GM10847 (cell line): ENCODE measurements around the gene PRLHR.

Experiments
- POLR2A ChIP-seq: IDR thresholded peaks from 2 replicates; pipeline ENCODE4 v1.6.1; 2011; ENCODE audit not compliant: insufficient read length; ENCODE audit errors: extremely low read depth

Gene PRLHR

GRCh38 chr10:118543714-118544400 lies 51.6 kb downstream of the PRLHR start:
- TF ChIP-seq POLR2A: no peak

GRCh38 chr10:118542745-118543144 lies 52.7 kb downstream of the PRLHR start:
- no peak for TF ChIP-seq POLR2A

- TF ChIP-seq POLR2A: no peak
Measured at GRCh38 chr10:118542205-118542604, 53.2 kb downstream of the PRLHR start.

GRCh38 chr10:118541718-118542117 lies 53.7 kb downstream of the PRLHR start:
- TF ChIP-seq POLR2A: no peak
